ENCODE results near the gene SMARCA4.
"Not testable (repeated sequence)": the region's sequence is repeated elsewhere in the genome, so short reads cannot be mapped to it uniquely, and the experiment has no call there.

SMARCA4 gene

DNA sequence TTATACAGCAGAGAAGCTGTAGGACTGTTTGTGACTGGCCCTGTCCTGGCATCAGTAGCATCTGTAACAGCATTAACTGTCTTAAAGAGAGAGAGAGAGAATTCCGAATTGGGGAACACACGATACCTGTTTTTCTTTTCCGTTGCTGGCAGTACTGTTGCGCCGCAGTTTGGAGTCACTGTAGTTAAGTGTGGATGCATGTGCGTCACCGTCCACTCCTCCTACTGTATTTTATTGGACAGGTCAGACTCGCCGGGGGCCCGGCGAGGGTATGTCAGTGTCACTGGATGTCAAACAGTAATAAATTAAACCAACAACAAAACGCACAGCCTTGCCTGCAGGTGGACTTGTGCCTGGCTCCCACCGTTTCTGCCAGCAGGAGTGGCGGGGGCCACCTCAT is 101.1 kb downstream of the SMARCA4 start:
- H3K9me3 Mint-ChIP-seq = no peaks in the 10 kb centered on the region
- H3K36me3 Mint-ChIP-seq (ENCODE audit: insufficient read depth) = peaks cover 24% of the 10 kb centered on the region
- H3K27ac Mint-ChIP-seq (ENCODE audit: low read depth) = peak overlapping the region; percentile 68
- DNase-seq (ENCODE audit: low spot score in 2 of 2) (no peak), ATAC-seq (replicated peaks; ENCODE audit: extremely low read depth, poor library complexity, severe bottlenecking) (no peak)
- H3K27me3 Mint-ChIP-seq = no peaks in the 10 kb centered on the region
- no peaks in the 10 kb centered on the region for H3K4me1 Mint-ChIP-seq
- no peak overlapping the region for H3K4me3 Mint-ChIP-seq

GRCh38 chr19:11063434-11063833 is 102.6 kb downstream of the SMARCA4 start:
- Mint-ChIP-seq H3K27ac (ENCODE audit: low read depth) (peak overlapping the region; percentile 53), H3K4me3 (no peak overlapping the region), H3K9me3 (no peaks in the 10 kb centered on the region), H3K36me3 (ENCODE audit: insufficient read depth) (peaks cover 24% of the 10 kb centered on the region), H3K27me3 (no peaks in the 10 kb centered on the region), H3K4me1 (no peaks in the 10 kb centered on the region)
- ATAC-seq (replicated peaks; ENCODE audit: extremely low read depth, poor library complexity, severe bottlenecking) (no peak), DNase-seq (ENCODE audit: low spot score in 2 of 2) (no peak)

DNA sequence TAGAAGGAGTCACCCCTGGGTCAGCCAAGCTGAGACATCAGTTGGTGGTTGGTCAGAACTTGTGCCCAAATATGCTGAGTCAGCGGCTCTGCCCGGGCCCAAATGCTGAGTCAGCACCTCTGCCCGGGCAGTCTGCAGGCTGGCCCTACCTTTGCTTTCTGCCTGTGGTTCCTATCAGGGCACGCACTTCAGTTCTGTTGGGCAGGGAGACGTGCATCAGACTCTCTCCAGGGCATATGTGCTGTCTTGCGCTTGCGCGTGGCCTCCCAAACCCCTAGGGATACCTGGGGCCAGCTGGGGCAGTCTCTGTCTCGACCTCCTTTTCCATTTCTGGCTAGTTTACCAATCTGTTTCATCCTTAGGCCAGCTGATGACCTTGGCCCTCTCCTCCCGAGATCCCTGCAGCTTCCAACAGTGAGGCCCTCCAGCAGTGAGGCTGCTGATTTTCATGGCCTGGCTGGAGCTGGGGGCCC is 104.0 kb downstream of the SMARCA4 start:
- Mint-ChIP-seq H3K4me1 (peaks cover 6% of the 10 kb centered on the region), H3K36me3 (ENCODE audit: insufficient read depth) (peaks cover 23% of the 10 kb centered on the region), H3K27ac (ENCODE audit: low read depth) (no peak overlapping the region), H3K9me3 (no peaks in the 10 kb centered on the region), H3K27me3 (no peaks in the 10 kb centered on the region), H3K4me3 (no peak overlapping the region)
- DNase-seq (ENCODE audit: low spot score in 2 of 2) = no peak
- ATAC-seq (replicated peaks; ENCODE audit: extremely low read depth, poor library complexity, severe bottlenecking) = no peak

DNA sequence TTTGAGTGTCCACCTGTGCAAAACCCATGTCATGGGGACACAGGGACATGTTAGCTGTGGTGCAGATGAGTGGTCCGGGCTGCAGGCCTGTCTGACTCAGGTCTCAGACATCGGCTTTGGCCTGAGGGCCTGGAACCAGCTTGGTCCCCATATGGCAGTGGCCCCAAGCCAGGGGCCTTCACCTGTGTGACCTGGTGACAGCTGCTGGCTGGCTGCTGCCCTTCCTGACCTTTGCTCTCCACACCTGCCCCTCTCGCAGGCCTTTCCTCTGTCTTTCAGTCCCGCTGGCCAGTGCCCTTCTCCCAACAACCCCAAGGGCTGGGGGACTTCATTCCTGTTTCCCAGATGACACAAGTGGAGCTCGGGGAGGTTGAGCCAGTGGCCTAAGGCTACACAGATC is 105.5 kb downstream of the SMARCA4 start:
- Mint-ChIP-seq H3K27ac (ENCODE audit: low read depth) (no peak overlapping the region), H3K27me3 (no peaks in the 10 kb centered on the region), H3K36me3 (ENCODE audit: insufficient read depth) (peaks cover 16% of the 10 kb centered on the region), H3K9me3 (no peaks in the 10 kb centered on the region), H3K4me3 (no peak overlapping the region), H3K4me1 (peaks cover 6% of the 10 kb centered on the region)
- ATAC-seq (replicated peaks; ENCODE audit: extremely low read depth, poor library complexity, severe bottlenecking) = no peak
- DNase-seq (ENCODE audit: low spot score in 2 of 2) = no peak

GRCh38 chr19:11067356-11068113 is 106.7 kb downstream of the SMARCA4 start:
- Mint-ChIP-seq H3K4me1 (peaks cover 6% of the 10 kb centered on the region), H3K9me3 (no peaks in the 10 kb centered on the region), H3K4me3 (no peak overlapping the region), H3K27me3 (no peaks in the 10 kb centered on the region), H3K27ac (ENCODE audit: low read depth) (no peak overlapping the region), H3K36me3 (ENCODE audit: insufficient read depth) (peaks cover 14% of the 10 kb centered on the region)
- ATAC-seq (replicated peaks; ENCODE audit: extremely low read depth, poor library complexity, severe bottlenecking) (no peak), DNase-seq (ENCODE audit: low spot score in 2 of 2) (no peak)

DNA sequence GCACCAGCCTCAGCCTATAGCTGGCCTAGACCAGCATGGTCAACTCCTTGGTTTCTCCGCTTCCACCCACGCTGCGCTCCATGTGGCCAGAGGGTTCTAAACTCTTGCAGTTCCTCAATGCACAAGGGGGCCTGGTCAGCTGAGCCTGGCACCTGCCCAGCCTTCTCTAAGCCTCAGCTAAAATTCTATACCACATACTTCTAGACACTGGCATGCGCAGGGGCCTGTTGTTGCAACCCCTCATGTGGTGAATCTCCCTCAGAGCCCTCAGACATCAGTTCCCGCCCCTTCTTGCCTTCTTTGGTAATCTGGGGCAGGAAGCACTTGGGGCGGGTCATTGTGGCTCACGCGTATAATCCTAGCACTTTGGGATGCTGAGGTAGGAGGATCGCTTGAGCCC is 108.7 kb downstream of the SMARCA4 start:
- ATAC-seq (replicated peaks; ENCODE audit: extremely low read depth, poor library complexity, severe bottlenecking) (no peak), DNase-seq (ENCODE audit: low spot score in 2 of 2) (no peak)
- H3K9me3 Mint-ChIP-seq = no peaks in the 10 kb centered on the region
- no peaks in the 10 kb centered on the region for H3K27me3 Mint-ChIP-seq
- peaks cover 9% of the 10 kb centered on the region for H3K4me1 Mint-ChIP-seq
- peaks cover 9% of the 10 kb centered on the region for H3K36me3 Mint-ChIP-seq (ENCODE audit: insufficient read depth)
- H3K4me3 Mint-ChIP-seq = no peak overlapping the region
- H3K27ac Mint-ChIP-seq (ENCODE audit: low read depth) = peak overlapping the region; percentile 81

DNA sequence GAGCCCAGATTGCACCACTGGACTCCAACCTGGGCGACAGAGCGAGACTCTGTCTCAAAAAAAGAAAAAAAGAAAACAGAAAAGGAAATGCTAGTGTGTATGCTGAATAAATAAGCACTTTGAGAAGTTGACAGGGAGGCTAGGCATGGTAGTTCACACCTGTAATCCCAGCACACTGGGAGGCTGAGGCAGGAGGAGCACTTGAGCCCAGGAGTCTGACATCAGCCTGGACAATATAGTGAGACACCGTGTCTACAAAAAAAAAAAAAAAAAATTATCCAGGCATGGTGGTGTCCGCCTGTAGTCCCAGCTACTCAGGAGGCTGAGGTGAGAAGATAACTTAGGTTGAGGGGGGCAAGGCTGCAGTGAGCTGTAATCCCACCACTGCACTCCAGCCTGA is 109.3 kb downstream of the SMARCA4 start:
- Mint-ChIP-seq H3K4me3 (no peak overlapping the region), H3K4me1 (peaks cover 12% of the 10 kb centered on the region), H3K36me3 (ENCODE audit: insufficient read depth) (peaks cover 8% of the 10 kb centered on the region), H3K27ac (ENCODE audit: low read depth) (no peak overlapping the region), H3K27me3 (no peaks in the 10 kb centered on the region), H3K9me3 (no peaks in the 10 kb centered on the region)
- ATAC-seq (replicated peaks; ENCODE audit: extremely low read depth, poor library complexity, severe bottlenecking) (no peak), DNase-seq (ENCODE audit: low spot score in 2 of 2) (no peak)

GRCh38 chr19:11073568-11073967 is 112.7 kb downstream of the SMARCA4 start:
- no peaks in the 10 kb centered on the region for H3K36me3 Mint-ChIP-seq (ENCODE audit: insufficient read depth)
- H3K27ac Mint-ChIP-seq (ENCODE audit: low read depth) = no peak overlapping the region
- H3K9me3 Mint-ChIP-seq = no peaks in the 10 kb centered on the region
- H3K4me1 Mint-ChIP-seq = peaks cover 12% of the 10 kb centered on the region
- DNase-seq (ENCODE audit: low spot score in 2 of 2) = no peak
- no peaks in the 10 kb centered on the region for H3K27me3 Mint-ChIP-seq
- H3K4me3 Mint-ChIP-seq = no peak overlapping the region
- ATAC-seq (replicated peaks; ENCODE audit: extremely low read depth, poor library complexity, severe bottlenecking) = no peak

- not testable (repeated sequence) for H3K9me3 Mint-ChIP-seq; H3K27me3 Mint-ChIP-seq; H3K4me1 Mint-ChIP-seq; DNase-seq (ENCODE audit: low spot score in 2 of 2); ATAC-seq (replicated peaks; ENCODE audit: extremely low read depth, poor library complexity, severe bottlenecking); H3K36me3 Mint-ChIP-seq (ENCODE audit: insufficient read depth); H3K4me3 Mint-ChIP-seq; H3K27ac Mint-ChIP-seq (ENCODE audit: low read depth)
These were observed 116.0 kb downstream of the SMARCA4 start for GRCh38 chr19:11076792-11077191.

GRCh38 chr19:11078893-11079292 is 118.1 kb downstream of the SMARCA4 start:
- Mint-ChIP-seq H3K27ac (ENCODE audit: low read depth) (no peak overlapping the region), H3K4me3 (no peak overlapping the region), H3K9me3 (no peaks in the 10 kb centered on the region), H3K36me3 (ENCODE audit: insufficient read depth) (no peaks in the 10 kb centered on the region), H3K27me3 (no peaks in the 10 kb centered on the region), H3K4me1 (peaks cover 8% of the 10 kb centered on the region)
- DNase-seq (ENCODE audit: low spot score in 2 of 2) (no peak), ATAC-seq (replicated peaks; ENCODE audit: extremely low read depth, poor library complexity, severe bottlenecking) (no peak)

GRCh38 chr19:11079999-11080398 is 119.2 kb downstream of the SMARCA4 start:
- ATAC-seq (replicated peaks; ENCODE audit: extremely low read depth, poor library complexity, severe bottlenecking) (no peak), DNase-seq (ENCODE audit: low spot score in 2 of 2) (no peak)
- no peak overlapping the region for H3K4me3 Mint-ChIP-seq
- H3K4me1 Mint-ChIP-seq = peaks cover 5% of the 10 kb centered on the region
- H3K9me3 Mint-ChIP-seq = no peaks in the 10 kb centered on the region
- no peak overlapping the region for H3K27ac Mint-ChIP-seq (ENCODE audit: low read depth)
- no peaks in the 10 kb centered on the region for H3K36me3 Mint-ChIP-seq (ENCODE audit: insufficient read depth)
- no peaks in the 10 kb centered on the region for H3K27me3 Mint-ChIP-seq

DNA sequence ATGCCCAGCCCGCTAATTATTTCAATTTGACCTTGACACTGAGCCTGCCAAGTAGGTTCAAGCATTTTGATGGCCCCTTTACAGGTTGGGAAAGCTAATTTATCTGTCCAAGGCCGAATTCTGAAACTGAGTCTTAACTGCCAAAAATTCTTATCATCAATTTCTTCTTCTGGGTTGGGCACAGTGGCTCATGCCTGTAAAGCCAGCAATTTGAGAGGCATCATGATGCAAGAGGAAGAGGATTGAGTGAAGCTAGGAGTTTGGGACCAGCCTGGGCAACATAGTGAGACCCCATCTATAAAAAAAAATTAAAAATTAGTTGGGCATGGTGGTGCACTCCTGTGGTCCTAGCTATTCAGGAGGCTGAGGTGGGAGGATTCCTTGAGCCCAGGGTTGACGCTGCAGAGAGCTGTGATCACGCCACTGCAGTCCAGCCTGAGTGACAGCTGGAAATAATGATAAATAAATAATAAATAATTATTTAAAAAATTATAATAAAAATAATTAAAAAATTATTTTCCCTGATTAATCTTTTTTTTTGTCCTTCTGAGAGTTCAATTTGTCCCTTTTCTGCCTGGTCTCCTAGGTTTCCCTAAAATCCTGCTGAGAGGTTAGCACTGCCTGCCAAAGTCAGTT is 127.2 kb downstream of the SMARCA4 start:
- H3K27ac Mint-ChIP-seq (ENCODE audit: low read depth) = no peak overlapping the region
- no peaks in the 10 kb centered on the region for H3K9me3 Mint-ChIP-seq
- H3K4me3 Mint-ChIP-seq = no peak overlapping the region
- ATAC-seq (replicated peaks; ENCODE audit: extremely low read depth, poor library complexity, severe bottlenecking) = no peak
- DNase-seq (ENCODE audit: low spot score in 2 of 2) = no peak
- H3K36me3 Mint-ChIP-seq (ENCODE audit: insufficient read depth) = peaks cover 18% of the 10 kb centered on the region
- no peaks in the 10 kb centered on the region for H3K27me3 Mint-ChIP-seq
- peaks cover 20% of the 10 kb centered on the region for H3K4me1 Mint-ChIP-seq

Data from central memory CD8-positive, alpha-beta T cell (primary cell).